ENCODE results near the gene PDSS1. TPM values are rescaled to one million over a fixed set of nuclear protein-coding genes. Genes with fewer than 3 reads are reported as not detected.

The PDSS1 gene
- polyA plus RNA-seq, 1 of the 3 experiments (the other 2 are of a cell fraction) = 14.9 TPM

- Histone ChIP-seq H2AFZ (ENCODE audit: low read depth) (no peak overlapping the region), H3K9me2 (no peaks in the 10 kb centered on the region), H3K4me1 (ENCODE audit: control insufficient read depth in 1 of 2, insufficient read depth in 2 of 2, low read depth in 1 of 2, low read length in 1 of 2) (peaks cover 0 to 15% of the 10 kb centered on the region in 2 experiments; a peak in 1 of 4 replicates), H3F3A (replicated peaks; ENCODE audit: insufficient read depth) (peaks cover 8% of the 10 kb centered on the region), H4K20me1 (ENCODE audit: insufficient read depth) (peaks cover 19% of the 10 kb centered on the region), H3K79me2 (ENCODE audit: insufficient read depth) (peaks cover 77% of the 10 kb centered on the region), H3K4me2 (peak overlapping the region; percentile 41), H3K9me3 (no peaks in the 10 kb centered on the region), H3K36me3 (replicated peaks in 1 of 2; ENCODE audit: control insufficient read depth in 1 of 2, insufficient read depth in 2 of 2, low read length in 1 of 2) (no peaks in the 10 kb centered on the region), H3K27ac (ENCODE audit: low read depth in 2 of 2, low read length in 1 of 2) (peak overlapping the region in 1 of 2 experiments; percentile 77; a peak in 2 of 4 replicates), H3K4me3 (ENCODE audit: low read depth in 2 of 2, low read length in 1 of 2) (peak overlapping the region in 1 of 2 experiments; percentile 16; a peak in 1 of 4 replicates), H3K9ac (peak overlapping the region; percentile 43; the same call in 1 of the 2 replicates), H3K27me3 (ENCODE audit: insufficient read depth) (no peaks in the 10 kb centered on the region)
- DNase-seq = no peak
- TF ChIP-seq FOSL2 (IDR thresholded peaks at IDR 0.05; ENCODE audit: borderline replicate concordance, low read depth) (peak; percentile 79), TCF12 (IDR thresholded peaks at IDR 0.05) (peak; percentile 47; the same call in 1 of the 2 replicates), MXI1 (IDR thresholded peaks at IDR 0.05; ENCODE audit: low read depth, low read length) (no peak), TAF1 (IDR thresholded peaks at IDR 0.05; ENCODE audit: borderline replicate concordance, low read depth, low read length) (0 out of 2 replicates have a peak, but pooled peaks have one; percentile 18), JUND (IDR thresholded peaks at IDR 0.05) (peak; percentile 37), RXRA (IDR thresholded peaks at IDR 0.05; ENCODE audit: borderline replicate concordance, low read depth) (no peak), USF2 (IDR thresholded peaks at IDR 0.05; ENCODE audit: borderline replicate concordance, low read depth, low read length) (no peak)
- TF ChIP-seq, protein P1, sequence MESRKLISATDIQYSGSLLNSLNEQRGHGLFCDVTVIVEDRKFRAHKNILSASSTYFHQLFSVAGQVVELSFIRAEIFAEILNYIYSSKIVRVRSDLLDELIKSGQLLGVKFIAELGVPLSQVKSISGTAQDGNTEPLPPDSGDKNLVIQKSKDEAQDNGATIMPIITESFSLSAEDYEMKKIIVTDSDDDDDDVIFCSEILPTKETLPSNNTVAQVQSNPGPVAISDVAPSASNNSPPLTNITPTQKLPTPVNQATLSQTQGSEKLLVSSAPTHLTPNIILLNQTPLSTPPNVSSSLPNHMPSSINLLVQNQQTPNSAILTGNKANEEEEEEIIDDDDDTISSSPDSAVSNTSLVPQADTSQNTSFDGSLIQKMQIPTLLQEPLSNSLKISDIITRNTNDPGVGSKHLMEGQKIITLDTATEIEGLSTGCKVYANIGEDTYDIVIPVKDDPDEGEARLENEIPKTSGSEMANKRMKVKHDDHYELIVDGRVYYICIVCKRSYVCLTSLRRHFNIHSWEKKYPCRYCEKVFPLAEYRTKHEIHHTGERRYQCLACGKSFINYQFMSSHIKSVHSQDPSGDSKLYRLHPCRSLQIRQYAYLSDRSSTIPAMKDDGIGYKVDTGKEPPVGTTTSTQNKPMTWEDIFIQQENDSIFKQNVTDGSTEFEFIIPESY (IDR thresholded peaks at IDR 0.05; ENCODE audit: borderline replicate concordance, low read depth) = no peak
- ChIA-PET POLR2A (no interaction called here), CTCF (interaction anchor here (1.0 to 1.4 kb wide), 3 partner anchors 55 to 95 kb away, joined by 3 to 9 read pairs (median 4); no protein-coding TSS in a partner anchor)
- 20% methylated on average over 3 of the region's 4 CpGs for WGBS (ENCODE audit: low lambda C conversion rate)
Observed at GRCh38 chr10:26780793-26781601, 83.5 kb downstream of the PDSS1 start.

- TF ChIP-seq TAF1 (IDR thresholded peaks at IDR 0.05; ENCODE audit: borderline replicate concordance, low read depth, low read length) (no peak), REST (IDR thresholded peaks at IDR 0.05; ENCODE audit: low read depth, low read length) (no peak), GATA2 (CRISPR knock-in tag; IDR thresholded peaks at IDR 0.05) (no peak)
- TF ChIP-seq, protein P1 (IDR thresholded peaks at IDR 0.05; ENCODE audit: borderline replicate concordance, low read depth) = no peak
- peaks cover 81% of the 10 kb centered on the region for H3K79me2 ChIP-seq (ENCODE audit: insufficient read depth)
Observed at GRCh38 chr10:26781797-26782196, 84.3 kb downstream of the PDSS1 start.

More at GRCh38 chr10:26781797-26782196, 84.3 kb downstream of the PDSS1 start:
- H3K9ac ChIP-seq = peak overlapping the region; percentile 43; the same call in 1 of the 2 replicates
- H2AFZ ChIP-seq (ENCODE audit: low read depth) = no peak overlapping the region
- H3F3A ChIP-seq (replicated peaks; ENCODE audit: insufficient read depth) = peaks cover 8% of the 10 kb centered on the region
- H3K4me3 ChIP-seq (ENCODE audit: low read depth in 2 of 2, low read length in 1 of 2) = no peak overlapping the region
- H3K27ac ChIP-seq (ENCODE audit: low read depth in 2 of 2, low read length in 1 of 2) = peak overlapping the region in 1 of 2 experiments; percentile 77; a peak in 2 of 4 replicates
- no peaks in the 10 kb centered on the region for H3K9me2 ChIP-seq
- DNase-seq = no peak
- H3K4me1 ChIP-seq (ENCODE audit: control insufficient read depth in 1 of 2, insufficient read depth in 2 of 2, low read depth in 1 of 2, low read length in 1 of 2) = peaks cover 0 to 15% of the 10 kb centered on the region in 2 experiments; a peak in 1 of 4 replicates
- no peaks in the 10 kb centered on the region for H3K36me3 ChIP-seq (replicated peaks in 1 of 2; ENCODE audit: control insufficient read depth in 1 of 2, insufficient read depth in 2 of 2, low read length in 1 of 2)
- ChIA-PET CTCF (interaction anchor here (1.0 kb wide), 2 partner anchors 56 to 96 kb away, joined by 3 to 4 read pairs; no protein-coding TSS in a partner anchor), POLR2A (interaction anchor here (0.7 kb wide), 1 partner anchor 58 kb away, joined by 3 read pairs; no protein-coding TSS in a partner anchor)
- no peaks in the 10 kb centered on the region for H3K9me3 ChIP-seq
- peaks cover 19% of the 10 kb centered on the region for H4K20me1 ChIP-seq (ENCODE audit: insufficient read depth)
- no peaks in the 10 kb centered on the region for H3K27me3 ChIP-seq (ENCODE audit: insufficient read depth)
- 94% methylated on average over 2 of the region's 2 CpGs for WGBS (ENCODE audit: low lambda C conversion rate)
- peak overlapping the region; percentile 41; the same call in 1 of the 2 replicates for H3K4me2 ChIP-seq

Measured in SK-N-SH (cell line).